ENCODE data around the gene SEL1L.

DNA sequence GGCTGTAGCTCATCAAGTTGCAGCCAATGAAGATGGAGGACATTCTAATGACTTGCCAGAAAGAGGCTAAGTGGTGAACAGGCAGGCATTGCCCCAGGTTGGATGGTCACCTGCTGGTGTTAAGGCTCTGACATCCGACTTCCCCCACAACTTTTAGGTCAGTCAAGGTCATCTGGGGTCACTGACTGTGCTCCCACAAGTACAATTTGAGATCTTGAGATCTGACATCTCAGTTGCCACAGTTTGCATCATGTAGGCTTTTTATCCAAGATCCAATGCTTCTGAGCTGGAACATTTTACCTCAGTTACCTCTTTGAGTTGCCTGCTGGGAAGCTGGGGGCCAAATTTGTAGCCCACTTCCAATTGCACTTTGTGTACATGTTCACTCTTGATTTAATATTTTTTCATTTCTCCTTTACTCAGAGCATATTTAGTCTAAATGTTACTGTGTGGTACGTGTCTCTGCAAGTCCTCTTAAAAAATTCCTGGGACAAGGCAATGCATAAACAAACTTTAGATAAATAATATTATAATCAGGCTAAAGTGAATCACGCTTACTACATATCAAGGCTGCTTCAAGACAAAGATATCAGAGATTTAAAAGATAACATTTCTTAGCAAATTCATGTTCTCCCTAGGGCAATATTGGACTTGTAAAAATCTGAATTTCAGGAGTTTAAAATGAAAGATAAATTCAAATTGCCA lies 61.4 kb downstream of the SEL1L start:
- TF ChIP-seq, protein P1, sequence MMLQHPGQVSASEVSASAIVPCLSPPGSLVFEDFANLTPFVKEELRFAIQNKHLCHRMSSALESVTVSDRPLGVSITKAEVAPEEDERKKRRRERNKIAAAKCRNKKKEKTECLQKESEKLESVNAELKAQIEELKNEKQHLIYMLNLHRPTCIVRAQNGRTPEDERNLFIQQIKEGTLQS (IDR thresholded peaks at IDR 0.05) = no peak
- no peak for TF ChIP-seq EZH2phosphoT487 (IDR thresholded peaks at IDR 0.05; ENCODE audit: borderline replicate concordance)
- TF ChIP-seq, protein P2, sequence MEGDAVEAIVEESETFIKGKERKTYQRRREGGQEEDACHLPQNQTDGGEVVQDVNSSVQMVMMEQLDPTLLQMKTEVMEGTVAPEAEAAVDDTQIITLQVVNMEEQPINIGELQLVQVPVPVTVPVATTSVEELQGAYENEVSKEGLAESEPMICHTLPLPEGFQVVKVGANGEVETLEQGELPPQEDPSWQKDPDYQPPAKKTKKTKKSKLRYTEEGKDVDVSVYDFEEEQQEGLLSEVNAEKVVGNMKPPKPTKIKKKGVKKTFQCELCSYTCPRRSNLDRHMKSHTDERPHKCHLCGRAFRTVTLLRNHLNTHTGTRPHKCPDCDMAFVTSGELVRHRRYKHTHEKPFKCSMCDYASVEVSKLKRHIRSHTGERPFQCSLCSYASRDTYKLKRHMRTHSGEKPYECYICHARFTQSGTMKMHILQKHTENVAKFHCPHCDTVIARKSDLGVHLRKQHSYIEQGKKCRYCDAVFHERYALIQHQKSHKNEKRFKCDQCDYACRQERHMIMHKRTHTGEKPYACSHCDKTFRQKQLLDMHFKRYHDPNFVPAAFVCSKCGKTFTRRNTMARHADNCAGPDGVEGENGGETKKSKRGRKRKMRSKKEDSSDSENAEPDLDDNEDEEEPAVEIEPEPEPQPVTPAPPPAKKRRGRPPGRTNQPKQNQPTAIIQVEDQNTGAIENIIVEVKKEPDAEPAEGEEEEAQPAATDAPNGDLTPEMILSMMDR (IDR thresholded peaks at IDR 0.05 in 2 of 3, conservative IDR thresholded peaks at IDR 0.05 in 1 of 3; ENCODE audit: borderline replicate concordance in 1 of 3, insufficient read depth in 1 of 3, low read depth in 2 of 3, low read length in 2 of 3) = no peak
- no peak for TF ChIP-seq ZNF274 (IDR thresholded peaks at IDR 0.05; ENCODE audit: low read depth, low read length)
